Measurements from ENCODE around the gene UNC93A.
"Not testable (repeated sequence)": the region's sequence is repeated elsewhere in the genome, so short reads cannot be mapped to it uniquely, and the experiment has no call there.

The UNC93A gene

DNA sequence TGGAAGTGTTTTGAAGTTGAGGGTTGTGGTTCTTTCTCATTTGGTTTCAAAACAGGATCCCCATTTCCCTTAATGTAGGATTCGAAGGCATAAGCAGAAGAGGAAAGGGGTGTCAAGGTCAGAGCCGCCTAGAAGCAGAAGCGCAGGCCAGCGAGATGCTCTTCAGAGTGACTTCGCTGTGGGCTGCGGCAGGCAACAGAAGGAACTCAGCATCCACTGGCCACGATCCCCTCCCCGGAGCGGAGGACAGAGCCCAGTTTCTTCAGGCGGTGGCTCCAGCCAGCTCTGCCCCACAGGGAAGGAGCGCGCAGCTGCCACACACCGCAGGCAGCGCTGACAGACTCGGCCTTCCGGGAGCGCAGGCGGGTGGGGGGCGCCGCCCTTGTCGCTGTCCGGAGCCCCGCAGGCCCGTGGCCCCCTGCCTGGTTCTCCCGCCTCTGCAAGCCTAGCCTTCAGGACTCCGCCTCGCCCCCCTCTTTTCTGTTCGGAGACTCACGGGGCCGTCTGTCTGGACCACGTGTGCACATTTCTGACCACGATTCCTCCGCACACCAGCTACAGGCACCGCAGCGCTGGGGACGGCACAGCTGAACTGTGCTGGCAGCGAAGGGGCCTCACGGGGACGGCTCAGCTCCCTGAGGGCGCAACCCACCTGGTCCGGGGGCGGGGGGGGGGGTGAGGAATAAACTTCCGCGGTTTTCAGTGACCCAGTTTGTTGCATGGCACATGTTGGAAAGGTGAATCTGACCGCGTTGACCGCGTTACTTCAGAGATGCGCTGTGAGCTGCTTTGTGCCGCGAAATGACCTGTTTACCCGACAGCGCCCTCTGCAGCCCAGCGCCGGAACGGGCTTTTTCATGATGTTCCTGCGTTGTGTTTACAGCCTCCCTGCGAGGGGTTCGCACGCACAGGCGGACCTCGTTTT is 59.9 kb downstream of the UNC93A start:
- Histone ChIP-seq H3K4me3 (ENCODE audit: low read depth in 1 of 2, low read length in 2 of 2) (no peak overlapping the region), H3K79me2 (ENCODE audit: insufficient read depth, low read length) (no peaks in the 10 kb centered on the region)
- ATAC-seq (ENCODE audit: insufficient read depth, low read depth), result peak; percentile 77

DNA sequence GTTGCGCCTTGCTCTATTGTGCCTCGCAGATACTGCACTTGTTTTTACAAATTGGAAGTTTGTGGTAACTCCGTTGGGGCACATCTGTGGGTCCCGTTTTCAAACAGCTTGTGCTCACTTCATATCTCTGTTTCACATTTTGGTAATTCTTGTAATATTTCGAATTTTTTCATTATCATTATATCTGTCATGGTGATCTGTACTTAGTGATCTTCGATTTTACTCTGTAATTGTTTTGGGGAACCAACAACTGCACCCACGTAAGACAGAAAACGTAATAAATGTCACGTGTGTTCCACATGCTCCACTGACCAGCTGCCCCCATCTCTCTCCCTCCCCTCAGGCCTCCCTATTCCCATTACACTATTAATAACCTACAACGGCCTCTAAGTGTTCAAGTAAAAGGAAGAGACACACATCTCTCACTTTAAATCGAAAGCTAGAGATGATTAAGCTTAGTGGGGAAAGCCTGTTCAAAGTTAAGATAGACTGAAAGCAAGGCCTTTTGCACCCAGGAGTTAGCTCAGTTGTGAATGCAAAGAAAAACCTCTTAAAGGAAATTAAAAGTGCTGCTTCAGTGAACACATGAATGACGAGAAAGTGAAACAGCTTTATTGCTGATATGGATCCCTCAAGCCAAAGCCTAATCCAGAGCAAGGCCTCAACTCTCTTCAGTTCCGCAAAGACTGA is 60.7 kb downstream of the UNC93A start:
- DNase-seq, result no peak
- Histone ChIP-seq H3K36me3 (ENCODE audit: insufficient read depth, low read length) (no peaks in the 10 kb centered on the region), H3K4me2 (ENCODE audit: insufficient read depth, low read length) (no peak overlapping the region), H2AFZ (ENCODE audit: low read depth, low read length) (no peak overlapping the region), H3K79me2 (ENCODE audit: insufficient read depth, low read length) (no peaks in the 10 kb centered on the region), H3K9me3 (ENCODE audit: insufficient read depth, low read length, severe bottlenecking) (no peaks in the 10 kb centered on the region), H3K27me3 (ENCODE audit: insufficient read depth, low read length, poor library complexity) (peaks cover 20% of the 10 kb centered on the region), H3K27ac (ENCODE audit: low read length) (no peak overlapping the region), H3K9ac (ENCODE audit: low read depth, low read length) (no peak overlapping the region), H4K20me1 (ENCODE audit: insufficient read depth, low read length) (0 out of 2 replicates have a peak, but pooled peaks cover 3% of the 10 kb centered on the region), H3K4me1 (ENCODE audit: insufficient read depth, low read length) (no peaks in the 10 kb centered on the region), H3K4me3 (ENCODE audit: low read depth in 1 of 2, low read length in 2 of 2) (no peak overlapping the region)
- TF ChIP-seq, protein P1, sequence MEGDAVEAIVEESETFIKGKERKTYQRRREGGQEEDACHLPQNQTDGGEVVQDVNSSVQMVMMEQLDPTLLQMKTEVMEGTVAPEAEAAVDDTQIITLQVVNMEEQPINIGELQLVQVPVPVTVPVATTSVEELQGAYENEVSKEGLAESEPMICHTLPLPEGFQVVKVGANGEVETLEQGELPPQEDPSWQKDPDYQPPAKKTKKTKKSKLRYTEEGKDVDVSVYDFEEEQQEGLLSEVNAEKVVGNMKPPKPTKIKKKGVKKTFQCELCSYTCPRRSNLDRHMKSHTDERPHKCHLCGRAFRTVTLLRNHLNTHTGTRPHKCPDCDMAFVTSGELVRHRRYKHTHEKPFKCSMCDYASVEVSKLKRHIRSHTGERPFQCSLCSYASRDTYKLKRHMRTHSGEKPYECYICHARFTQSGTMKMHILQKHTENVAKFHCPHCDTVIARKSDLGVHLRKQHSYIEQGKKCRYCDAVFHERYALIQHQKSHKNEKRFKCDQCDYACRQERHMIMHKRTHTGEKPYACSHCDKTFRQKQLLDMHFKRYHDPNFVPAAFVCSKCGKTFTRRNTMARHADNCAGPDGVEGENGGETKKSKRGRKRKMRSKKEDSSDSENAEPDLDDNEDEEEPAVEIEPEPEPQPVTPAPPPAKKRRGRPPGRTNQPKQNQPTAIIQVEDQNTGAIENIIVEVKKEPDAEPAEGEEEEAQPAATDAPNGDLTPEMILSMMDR (IDR thresholded peaks at IDR 0.05; ENCODE audit: borderline replicate concordance, extremely low read depth, low read length, poor library complexity, severe bottlenecking), result no peak
- TF ChIP-seq EZH2 (IDR thresholded peaks at IDR 0.05; ENCODE audit: borderline replicate concordance, low read depth, low read length, severe bottlenecking), result no peak
- no peak for ATAC-seq (ENCODE audit: insufficient read depth, low read depth)

More for the DNA sequence above, 59.9 kb downstream of the UNC93A start:
- Histone ChIP-seq H2AFZ (ENCODE audit: low read depth, low read length) (no peak overlapping the region), H3K36me3 (ENCODE audit: insufficient read depth, low read length) (no peaks in the 10 kb centered on the region), H3K27ac (ENCODE audit: low read length) (no peak overlapping the region), H4K20me1 (ENCODE audit: insufficient read depth, low read length) (0 out of 2 replicates have a peak, but pooled peaks cover 3% of the 10 kb centered on the region), H3K9ac (ENCODE audit: low read depth, low read length) (no peak overlapping the region), H3K9me3 (ENCODE audit: insufficient read depth, low read length, severe bottlenecking) (no peaks in the 10 kb centered on the region), H3K4me2 (ENCODE audit: insufficient read depth, low read length) (no peak overlapping the region), H3K4me1 (ENCODE audit: insufficient read depth, low read length) (no peaks in the 10 kb centered on the region), H3K27me3 (ENCODE audit: insufficient read depth, low read length, poor library complexity) (peaks cover 18% of the 10 kb centered on the region)
- peak; percentile 44 for DNase-seq
- TF ChIP-seq EZH2 (IDR thresholded peaks at IDR 0.05; ENCODE audit: borderline replicate concordance, low read depth, low read length, severe bottlenecking), result no peak
- TF ChIP-seq, protein P1 (IDR thresholded peaks at IDR 0.05; ENCODE audit: borderline replicate concordance, extremely low read depth, low read length, poor library complexity, severe bottlenecking), result peak; percentile 66

DNA sequence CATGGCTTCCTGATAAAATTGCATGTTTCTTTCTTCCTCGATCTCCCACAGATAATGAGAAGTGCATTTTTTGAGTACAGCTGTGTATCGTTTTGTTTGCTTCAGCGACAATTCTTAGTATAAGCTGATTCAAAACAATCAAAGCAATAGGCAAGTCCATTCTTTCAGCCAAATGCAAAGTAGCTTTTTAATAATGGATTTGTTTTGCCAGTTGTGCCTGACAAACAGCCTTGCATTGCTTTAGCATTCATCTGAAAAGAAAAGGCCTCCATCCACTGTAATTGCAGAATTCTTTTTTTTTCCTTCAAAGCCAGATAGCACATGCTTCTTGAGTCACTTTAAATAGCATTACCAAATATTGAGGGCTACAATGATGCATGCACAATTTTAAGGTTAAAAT is 65.8 kb downstream of the UNC93A start:
- Histone ChIP-seq H3K79me2 (ENCODE audit: insufficient read depth, low read length) (no peaks in the 10 kb centered on the region), H3K4me2 (ENCODE audit: insufficient read depth, low read length) (no peak overlapping the region), H3K27me3 (ENCODE audit: insufficient read depth, low read length, poor library complexity) (peaks cover 6% of the 10 kb centered on the region), H2AFZ (ENCODE audit: low read depth, low read length) (no peak overlapping the region), H4K20me1 (ENCODE audit: insufficient read depth, low read length) (no peaks in the 10 kb centered on the region), H3K27ac (ENCODE audit: low read length) (no peak overlapping the region), H3K4me3 (ENCODE audit: low read depth in 1 of 2, low read length in 2 of 2) (no peak overlapping the region), H3K9ac (ENCODE audit: low read depth, low read length) (no peak overlapping the region), H3K4me1 (ENCODE audit: insufficient read depth, low read length) (no peaks in the 10 kb centered on the region), H3K9me3 (ENCODE audit: insufficient read depth, low read length, severe bottlenecking) (no peaks in the 10 kb centered on the region), H3K36me3 (ENCODE audit: insufficient read depth, low read length) (no peaks in the 10 kb centered on the region)
- ATAC-seq (ENCODE audit: insufficient read depth, low read depth), result no peak
- TF ChIP-seq EZH2 (IDR thresholded peaks at IDR 0.05; ENCODE audit: borderline replicate concordance, low read depth, low read length, severe bottlenecking), result no peak
- TF ChIP-seq, protein P1 (IDR thresholded peaks at IDR 0.05; ENCODE audit: borderline replicate concordance, extremely low read depth, low read length, poor library complexity, severe bottlenecking), result no peak
- no peak for DNase-seq

DNA sequence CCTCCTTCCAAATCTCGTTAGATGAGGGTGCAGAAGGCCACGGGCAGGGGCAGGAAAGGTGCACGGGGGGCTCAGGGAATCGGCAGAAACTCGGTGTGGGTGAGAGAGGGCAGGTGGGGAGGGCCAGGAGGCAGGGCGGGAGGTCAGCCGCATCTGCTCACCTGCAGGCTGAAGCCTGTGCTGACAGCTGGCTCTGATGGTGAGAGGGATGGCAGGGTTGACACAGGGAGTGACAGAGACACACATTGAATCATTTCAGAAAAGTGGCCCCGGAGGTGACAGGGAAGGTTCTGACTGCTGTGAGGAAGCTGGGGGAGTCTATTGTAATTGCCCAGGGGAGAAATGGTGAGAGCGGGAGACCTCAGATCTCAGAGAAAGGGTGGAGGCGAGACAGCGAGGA is 67.3 kb downstream of the UNC93A start:
- H3K79me2 ChIP-seq (ENCODE audit: insufficient read depth, low read length); H3K4me2 ChIP-seq (ENCODE audit: insufficient read depth, low read length); H3K27ac ChIP-seq (ENCODE audit: low read length); H3K9ac ChIP-seq (ENCODE audit: low read depth, low read length); H3K4me3 ChIP-seq (ENCODE audit: low read depth in 1 of 2, low read length in 2 of 2); H3K9me3 ChIP-seq (ENCODE audit: insufficient read depth, low read length, severe bottlenecking); H2AFZ ChIP-seq (ENCODE audit: low read depth, low read length); H4K20me1 ChIP-seq (ENCODE audit: insufficient read depth, low read length); H3K36me3 ChIP-seq (ENCODE audit: insufficient read depth, low read length); DNase-seq; H3K4me1 ChIP-seq (ENCODE audit: insufficient read depth, low read length); ATAC-seq (ENCODE audit: insufficient read depth, low read depth); H3K27me3 ChIP-seq (ENCODE audit: insufficient read depth, low read length, poor library complexity): not testable (repeated sequence)

DNA sequence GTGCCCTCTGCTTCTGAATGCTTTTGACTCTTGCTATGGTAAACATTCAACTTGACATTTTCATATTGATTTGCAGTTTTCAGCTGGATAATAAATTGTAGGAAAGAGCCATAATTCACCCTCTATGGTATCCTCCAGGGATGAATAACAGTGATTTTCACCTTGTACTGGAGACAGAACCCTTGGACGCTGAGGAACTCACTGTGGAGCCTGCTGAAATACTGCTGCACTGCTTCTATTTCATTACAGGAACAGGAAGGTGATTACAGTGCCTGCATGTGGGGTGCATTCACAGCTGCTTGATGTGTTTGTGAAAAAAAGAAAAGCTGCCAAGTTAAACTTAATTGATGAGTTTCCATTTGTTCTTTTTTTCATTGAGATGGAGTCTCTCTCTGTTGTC is 70.1 kb downstream of the UNC93A start:
- not testable (repeated sequence) for H3K79me2 ChIP-seq (ENCODE audit: insufficient read depth, low read length); H3K9ac ChIP-seq (ENCODE audit: low read depth, low read length); ATAC-seq (ENCODE audit: insufficient read depth, low read depth); H3K27me3 ChIP-seq (ENCODE audit: insufficient read depth, low read length, poor library complexity); H3K9me3 ChIP-seq (ENCODE audit: insufficient read depth, low read length, severe bottlenecking); H3K4me2 ChIP-seq (ENCODE audit: insufficient read depth, low read length); H2AFZ ChIP-seq (ENCODE audit: low read depth, low read length); H3K27ac ChIP-seq (ENCODE audit: low read length); H3K4me3 ChIP-seq (ENCODE audit: low read depth in 1 of 2, low read length in 2 of 2); H3K36me3 ChIP-seq (ENCODE audit: insufficient read depth, low read length); H3K4me1 ChIP-seq (ENCODE audit: insufficient read depth, low read length); H4K20me1 ChIP-seq (ENCODE audit: insufficient read depth, low read length); DNase-seq
